Heart left ventricle (tissue), 16 donors: ENCODE results near the gene WSCD2. TPM values are rescaled to one million over a fixed set of nuclear protein-coding genes. Genes with fewer than 3 reads are reported as not detected.

Experiments
- ATAC-seq, 4 donors: fragments of 200-7000 bp; cut with Tn5 transposase; one replicate each; pipeline ENCODE4 v1.9.1; 2020 to 2022; ENCODE audit warnings: moderate library complexity in 4 of 4, mild to moderate bottlenecking in 3 of 4, moderate number of reproducible peaks in 1 of 4
- DNase-seq, 5 donors: peaks; one replicate each; pipeline ENCODE4 v3.0.0-alpha.2; 2020
- H3K27ac ChIP-seq, 12 donors: fragments of 200-600 bp; sonication (generic) in 4 of 12; one replicate each; pipeline versions ENCODE4 v1.5.0 to v1.8.0; 2016 to 2022; ENCODE audit warnings: mild to moderate bottlenecking in 2 of 12
- H3K27me3 ChIP-seq, 9 donors: fragments of 200-600 bp; sonication (generic) in 2 of 9; one replicate each; pipeline versions ENCODE4 v1.5.1 to v1.8.0; 2016 to 2022; ENCODE audit warnings: mild to moderate bottlenecking in 3 of 9
- H3K36me3 ChIP-seq, 9 donors: fragments of 200-600 bp; sonication (generic) in 2 of 9; one replicate each; pipeline versions ENCODE4 v1.5.0 to v1.8.0; 2018 to 2022; ENCODE audit warnings: mild to moderate bottlenecking in 2 of 9
- H3K4me1 ChIP-seq, 12 donors: fragments of 200-600 bp; sonication (generic) in 4 of 12; one replicate each; pipeline versions ENCODE4 v1.5.0 to v1.8.0; 2016 to 2022; ENCODE audit warnings: mild to moderate bottlenecking in 3 of 12
- H3K4me3 ChIP-seq, 12 donors: fragments of 200-600 bp; sonication (generic) in 4 of 12; one replicate each; pipeline versions ENCODE4 v1.5.0 to v1.8.0; 2017 to 2022; ENCODE audit warnings: mild to moderate bottlenecking in 9 of 12, moderate library complexity in 4 of 12
- H3K9me3 ChIP-seq, 12 donors: fragments of 200-600 bp; sonication (generic) in 4 of 12; one replicate each; pipeline versions ENCODE4 v1.5.0 to v1.8.0; 2016 to 2022; ENCODE audit warnings: mild to moderate bottlenecking in 1 of 12
- POLR2A ChIP-seq, 2 donors: fragments of 450-650 bp; IDR thresholded peaks; one replicate each; pipeline ENCODE4 v1.6.1; 2017; ENCODE audit warnings: antibody characterized with exemption in 2 of 2, mild to moderate bottlenecking in 2 of 2, moderate library complexity in 2 of 2
- WGBS, 4 donors: extraction: QIAGEN DNeasy Blood & Tissue Kit in 2 of 4; methylation state at CpG; one replicate each; pipeline versions ENCODE4 v1.1.5 to v1.1.7; 2013 to 2018; 5-methylcytosine and 5-hydroxymethylcytosine counted together
- intact Hi-C, 10 donors: fragments of 100-400 bp; cut with DNase I; formaldehyde crosslinking; loops; one replicate each; pipeline versions ENCODE4 v1.11.1 to v1.14.2; 2022
- polyA plus RNA-seq, 2 donors: library from polyadenylated mRNA; stranded (reverse); fragments of 200-250 nt; gene quantifications; one replicate each; pipeline ENCODE4 v1.2.3, GENCODE V29; 2013
- total RNA-seq, 9 donors: library from RNA; depleted of rRNA in 2 of 9; stranded (reverse); fragments of >200 nt in 2 of 9; fragmentation: NEBNext Ultra II Directional in 3 of 9; extraction: Animal tissue kit (Norgen Biotek cat#: 25700) in 3 of 9; gene quantifications; one replicate each; pipeline versions ENCODE4 v1.1.0 to v1.2.4, GENCODE V29; 2016 to 2023
- TF ChIP-seq, protein P1 (sequence below), 12 donors: fragments of 200-600 bp; sonication (generic) in 4 of 12; IDR thresholded peaks; one replicate each; pipeline versions ENCODE4 v1.5.0 to v1.8.0; 2018 to 2022; ENCODE audit warnings: antibody characterized with exemption in 12 of 12, mild to moderate bottlenecking in 5 of 12
- donor health status: ischemic (EF 13 %, LVEDD 7.1; RV severe dilation, severe dysfunction).
- donor health status: healthy with polysubstance abuse.
- donor health status: DM: no; HTN: yes; CAD: no.
- donor health status: DM: no; HTN: no; CAD: no.
- donor health status: ischemic (EF 25% LVEDD 6.9; RV normal size, moderate dysfunction).
- donor health status: ischemic (EF 25% LVEDD 5.7; RV mildly dilated, moderate dysfunction).
- donor health status: healthy.
- donor health status: DM: yes; HTN: yes; CAD: no.
- donor health status: ischemic (EF 35%, LVEDD 5.7; RV mildly dilated, moderate dysfunction).
- donor health status: nonischemic (EF 11% LVEDD 7.7; RV severe dilation, severe dysfunction).
- donor health status: DM: yes; HTN: yes; CAD: no.
- donor health status: PGD.
- donor health status: ischemic (EF 29% LVEDD 5.4; RV normal size, mild dysfunction).
- donor health status: nonischemic (EF 23%, LVEDD 6.1; RV moderate dilation, normal function).

Gene WSCD2
- total and polyA plus RNA-seq, 11 donors: 0.07 to 2.5 (median 0.49) TPM; not detected in 3

DNA sequence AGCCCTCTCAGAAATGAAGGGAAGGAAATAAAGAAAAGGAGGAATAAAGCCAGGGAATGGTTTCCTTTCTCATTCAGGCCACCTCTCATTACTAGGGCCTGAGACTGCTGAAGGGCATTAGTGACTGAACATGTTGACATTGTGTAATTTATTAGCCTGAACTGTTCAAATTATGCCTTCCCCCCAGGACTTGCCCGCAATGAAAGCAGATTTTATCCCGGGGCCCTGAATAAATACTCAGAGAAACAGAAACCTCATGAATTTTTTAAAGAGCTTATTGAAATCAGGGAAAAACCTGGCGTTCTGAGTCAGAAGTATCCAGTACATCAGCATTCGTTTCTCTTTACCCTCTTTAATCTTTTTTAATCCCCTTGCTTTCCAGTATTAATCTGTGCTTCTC is 35.9 kb upstream of the WSCD2 start:
- H3K4me3 ChIP-seq: no peak overlapping the region
- DNase-seq: no peak
- 64 to 75% (median 73%) methylated on average over 4 of the region's 4 CpGs for WGBS, 4 donors
- H3K4me1 ChIP-seq: no peaks in the 10 kb centered on the region
- H3K36me3 ChIP-seq: no peaks in the 10 kb centered on the region
- intact Hi-C loops: loop anchor here in 3 of 10 donors (10.0 kb wide), 3 partner anchors 102 to 412 kb away; no protein-coding TSS in a partner anchor
- TF ChIP-seq, protein P1, sequence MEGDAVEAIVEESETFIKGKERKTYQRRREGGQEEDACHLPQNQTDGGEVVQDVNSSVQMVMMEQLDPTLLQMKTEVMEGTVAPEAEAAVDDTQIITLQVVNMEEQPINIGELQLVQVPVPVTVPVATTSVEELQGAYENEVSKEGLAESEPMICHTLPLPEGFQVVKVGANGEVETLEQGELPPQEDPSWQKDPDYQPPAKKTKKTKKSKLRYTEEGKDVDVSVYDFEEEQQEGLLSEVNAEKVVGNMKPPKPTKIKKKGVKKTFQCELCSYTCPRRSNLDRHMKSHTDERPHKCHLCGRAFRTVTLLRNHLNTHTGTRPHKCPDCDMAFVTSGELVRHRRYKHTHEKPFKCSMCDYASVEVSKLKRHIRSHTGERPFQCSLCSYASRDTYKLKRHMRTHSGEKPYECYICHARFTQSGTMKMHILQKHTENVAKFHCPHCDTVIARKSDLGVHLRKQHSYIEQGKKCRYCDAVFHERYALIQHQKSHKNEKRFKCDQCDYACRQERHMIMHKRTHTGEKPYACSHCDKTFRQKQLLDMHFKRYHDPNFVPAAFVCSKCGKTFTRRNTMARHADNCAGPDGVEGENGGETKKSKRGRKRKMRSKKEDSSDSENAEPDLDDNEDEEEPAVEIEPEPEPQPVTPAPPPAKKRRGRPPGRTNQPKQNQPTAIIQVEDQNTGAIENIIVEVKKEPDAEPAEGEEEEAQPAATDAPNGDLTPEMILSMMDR (IDR thresholded peaks at IDR 0.05): no peak
- TF ChIP-seq POLR2A (IDR thresholded peaks at IDR 0.05): no peak
- peaks cover 0 to 37% (median 10%) of the 10 kb centered on the region in 9 donors for H3K27me3 ChIP-seq
- H3K9me3 ChIP-seq: peaks cover 0 to 12% (median 4%) of the 10 kb centered on the region in 12 donors
- no peak overlapping the region for H3K27ac ChIP-seq
- ATAC-seq: no peak

DNA sequence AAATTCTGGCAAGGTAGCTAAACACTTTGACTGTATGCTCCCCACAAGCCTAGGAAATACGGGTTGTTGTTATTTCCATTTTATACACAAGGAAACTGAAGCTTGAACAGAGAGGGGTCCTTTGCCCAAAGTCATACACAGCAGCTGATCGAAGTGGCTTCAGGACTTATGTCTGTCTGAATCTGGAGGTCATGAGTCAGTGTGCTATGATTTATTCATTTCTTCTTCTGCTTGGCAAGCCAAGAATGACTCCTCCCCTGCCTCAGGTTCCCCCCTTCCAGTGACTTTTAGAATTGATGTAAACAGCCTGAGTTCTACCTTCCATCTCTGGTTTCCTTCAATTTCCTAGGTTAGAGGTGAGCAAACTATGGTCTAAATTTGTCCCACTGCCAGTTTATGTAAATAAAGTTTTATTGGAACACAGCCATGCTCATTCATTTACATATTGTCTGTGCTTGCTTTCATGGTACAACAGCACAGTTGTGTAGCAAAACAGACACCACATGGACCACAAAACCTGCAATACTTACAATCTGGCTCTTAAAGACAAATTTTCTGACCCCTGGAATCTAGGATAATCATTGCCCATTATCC is 34.9 kb upstream of the WSCD2 start:
- Histone ChIP-seq H3K27ac (no peak overlapping the region), H3K4me1 (no peaks in the 10 kb centered on the region), H3K36me3 (no peaks in the 10 kb centered on the region), H3K27me3 (peaks cover 0 to 44% (median 10%) of the 10 kb centered on the region in 9 donors), H3K4me3 (no peak overlapping the region), H3K9me3 (peaks cover 0 to 3% (median 0%) of the 10 kb centered on the region in 12 donors)
- WGBS, 4 donors: 67 to 75% (median 70%) methylated on average over 2 of the region's 2 CpGs
- ATAC-seq: no peak
- TF ChIP-seq, protein P1 (IDR thresholded peaks at IDR 0.05): no peak
- TF ChIP-seq POLR2A (IDR thresholded peaks at IDR 0.05): no peak
- no peak for DNase-seq
- intact Hi-C loops: loop anchor here in 3 of 10 donors (10.0 kb wide), 3 partner anchors 101 to 411 kb away; no protein-coding TSS in a partner anchor

DNA sequence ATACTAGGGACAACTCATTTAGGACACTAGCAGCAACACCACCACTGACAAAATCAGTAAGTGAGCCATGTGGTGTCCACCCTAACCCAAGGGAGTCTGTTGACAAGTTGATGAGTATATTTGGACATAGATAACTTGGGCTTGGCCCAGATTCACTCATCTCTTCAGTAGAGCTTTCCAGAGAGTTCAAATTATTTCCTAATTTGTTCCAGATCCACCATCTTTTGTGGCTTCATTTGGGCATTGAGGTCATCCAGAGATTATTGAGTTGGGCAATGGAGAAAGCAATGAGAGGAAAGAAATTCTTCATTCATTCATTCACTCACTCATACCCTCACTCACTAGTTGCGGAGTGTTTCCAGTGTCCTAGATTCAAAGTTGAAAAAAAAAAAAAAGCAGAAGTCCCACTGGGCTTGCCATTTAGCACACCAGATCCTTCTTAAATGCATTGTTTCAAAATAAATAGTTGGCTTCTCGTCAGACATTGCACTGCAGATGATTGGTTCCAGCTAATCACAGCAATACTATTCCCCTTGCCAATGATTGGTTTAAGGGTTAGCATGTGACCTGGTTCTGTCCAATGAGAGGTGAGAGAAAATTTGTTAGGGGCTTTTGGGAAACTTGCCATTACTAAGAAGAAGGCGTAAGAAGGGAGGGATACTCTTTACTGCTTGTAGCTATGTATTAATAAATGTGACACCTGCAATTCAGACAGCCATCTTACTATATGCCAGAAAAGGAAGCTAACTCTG is 31.8 kb upstream of the WSCD2 start:
- Histone ChIP-seq H3K36me3 (no peaks in the 10 kb centered on the region), H3K4me3 (no peak overlapping the region), H3K27ac (no peak overlapping the region), H3K27me3 (peaks cover 0 to 48% (median 10%) of the 10 kb centered on the region in 9 donors), H3K9me3 (no peaks in the 10 kb centered on the region), H3K4me1 (no peaks in the 10 kb centered on the region)
- intact Hi-C loops: loop anchor here in 3 of 10 donors (5.0 to 10.0 kb wide), 4 partner anchors 97 to 407 kb away; no protein-coding TSS in a partner anchor
- 73 to 81% (median 79%) methylated on average over 3 of the region's 3 CpGs for WGBS, 4 donors
- ATAC-seq (no peak), DNase-seq (no peak)
- no peak for TF ChIP-seq POLR2A (IDR thresholded peaks at IDR 0.05)
- TF ChIP-seq, protein P1 (IDR thresholded peaks at IDR 0.05): no peak

DNA sequence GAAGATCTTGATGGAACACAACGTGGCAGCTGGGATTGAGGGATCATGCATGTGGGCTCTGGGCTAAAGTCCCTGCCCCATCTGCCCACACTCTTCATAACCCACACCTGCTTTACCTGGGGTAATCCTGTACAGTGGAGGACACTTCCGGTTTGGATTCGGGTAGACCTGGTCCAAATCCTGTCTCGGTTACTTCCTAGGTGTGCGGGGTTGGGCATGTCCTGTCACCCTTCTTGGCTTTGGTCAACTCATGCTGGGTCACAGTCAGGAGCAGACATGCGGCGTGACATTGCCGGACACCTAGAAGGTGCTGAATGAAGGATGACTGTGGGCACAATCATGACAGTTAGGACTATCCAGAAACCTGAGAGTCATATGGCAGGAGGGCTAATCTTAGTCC is 30.7 kb upstream of the WSCD2 start:
- H3K27ac ChIP-seq: no peak overlapping the region
- peaks cover 0 to 43% (median 10%) of the 10 kb centered on the region in 9 donors for H3K27me3 ChIP-seq
- ATAC-seq: no peak
- H3K4me3 ChIP-seq: no peak overlapping the region
- no peaks in the 10 kb centered on the region for H3K9me3 ChIP-seq
- DNase-seq: no peak
- TF ChIP-seq POLR2A (IDR thresholded peaks at IDR 0.05): no peak
- H3K4me1 ChIP-seq: no peaks in the 10 kb centered on the region
- intact Hi-C loops: loop anchor here in 3 of 10 donors (2.0 to 10.0 kb wide), 5 partner anchors 96 to 406 kb away; no protein-coding TSS in a partner anchor
- WGBS, 4 donors: 79 to 89% (median 81%) methylated on average over 8 of the region's 8 CpGs
- H3K36me3 ChIP-seq: no peaks in the 10 kb centered on the region
